ENCODE measurements around the gene RBM38. TPM values are rescaled to one million over a fixed set of nuclear protein-coding genes. Genes with fewer than 3 reads are reported as not detected.

RBM38 gene
- total and polyA plus RNA-seq, 2 donors from 2014 or later = 16.8 to 18.0 TPM

- H3K36me3 ChIP-seq (ENCODE audit: control insufficient read depth in 2 of 3, insufficient read depth in 3 of 3, low read length in 3 of 3) = peaks cover 5 to 66% (median 24%) of the 10 kb centered on the region in 3 donors
- H3K27me3 ChIP-seq (ENCODE audit: control insufficient read depth, insufficient read depth, low read length) = no peaks in the 10 kb centered on the region
- no peak for FAIRE-seq
- no peaks in the 10 kb centered on the region for H3K9me3 ChIP-seq (ENCODE audit: control insufficient read depth in 2 of 3, insufficient read depth in 1 of 3, low read length in 3 of 3)
- H3K4me1 ChIP-seq (ENCODE audit: control insufficient read depth in 2 of 3, insufficient read depth in 2 of 3, low read depth in 1 of 3, low read length in 3 of 3) = no peaks in the 10 kb centered on the region
- TF ChIP-seq, protein P1, sequence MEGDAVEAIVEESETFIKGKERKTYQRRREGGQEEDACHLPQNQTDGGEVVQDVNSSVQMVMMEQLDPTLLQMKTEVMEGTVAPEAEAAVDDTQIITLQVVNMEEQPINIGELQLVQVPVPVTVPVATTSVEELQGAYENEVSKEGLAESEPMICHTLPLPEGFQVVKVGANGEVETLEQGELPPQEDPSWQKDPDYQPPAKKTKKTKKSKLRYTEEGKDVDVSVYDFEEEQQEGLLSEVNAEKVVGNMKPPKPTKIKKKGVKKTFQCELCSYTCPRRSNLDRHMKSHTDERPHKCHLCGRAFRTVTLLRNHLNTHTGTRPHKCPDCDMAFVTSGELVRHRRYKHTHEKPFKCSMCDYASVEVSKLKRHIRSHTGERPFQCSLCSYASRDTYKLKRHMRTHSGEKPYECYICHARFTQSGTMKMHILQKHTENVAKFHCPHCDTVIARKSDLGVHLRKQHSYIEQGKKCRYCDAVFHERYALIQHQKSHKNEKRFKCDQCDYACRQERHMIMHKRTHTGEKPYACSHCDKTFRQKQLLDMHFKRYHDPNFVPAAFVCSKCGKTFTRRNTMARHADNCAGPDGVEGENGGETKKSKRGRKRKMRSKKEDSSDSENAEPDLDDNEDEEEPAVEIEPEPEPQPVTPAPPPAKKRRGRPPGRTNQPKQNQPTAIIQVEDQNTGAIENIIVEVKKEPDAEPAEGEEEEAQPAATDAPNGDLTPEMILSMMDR (IDR thresholded peaks at IDR 0.05; ENCODE audit: borderline replicate concordance, extremely low read depth, insufficient read depth) = no peak
- H3K4me3 ChIP-seq (ENCODE audit: low read length in 3 of 3) = no peak overlapping the region
- no peak overlapping the region for H3K9ac ChIP-seq (ENCODE audit: low read length in 3 of 3)
- no peak overlapping the region for H3K27ac ChIP-seq (ENCODE audit: low read depth in 2 of 2, low read length in 2 of 2)
- peak in 1 of 5 donors; percentile 42 for DNase-seq
- intact Hi-C loops (cut with DNase I) = loop anchor here (5.0 kb wide), 1 partner anchor 117 kb away; no protein-coding TSS in a partner anchor
These were observed 15.5 kb upstream of the RBM38 start for GRCh38 chr20:57375652-57376230.

- H3K4me1 ChIP-seq (ENCODE audit: control insufficient read depth in 2 of 3, insufficient read depth in 2 of 3, low read depth in 1 of 3, low read length in 3 of 3) = no peaks in the 10 kb centered on the region
- intact Hi-C loops (cut with DNase I) = loop anchor here (5.0 kb wide), 1 partner anchor 115 kb away; no protein-coding TSS in a partner anchor
- H3K9ac ChIP-seq (ENCODE audit: low read length in 3 of 3) = no peak overlapping the region
- DNase-seq (peak in 1 of 5 donors; percentile 32), FAIRE-seq (no peak)
- no peaks in the 10 kb centered on the region for H3K9me3 ChIP-seq (ENCODE audit: control insufficient read depth in 2 of 3, insufficient read depth in 1 of 3, low read length in 3 of 3)
- H3K27ac ChIP-seq (ENCODE audit: low read depth in 2 of 2, low read length in 2 of 2) = no peak overlapping the region
- no peak overlapping the region for H3K4me3 ChIP-seq (ENCODE audit: low read length in 3 of 3)
- H3K36me3 ChIP-seq (ENCODE audit: control insufficient read depth in 2 of 3, insufficient read depth in 3 of 3, low read length in 3 of 3) = peaks cover 2 to 52% (median 16%) of the 10 kb centered on the region in 3 donors
- TF ChIP-seq, protein P1 (IDR thresholded peaks at IDR 0.05; ENCODE audit: borderline replicate concordance, extremely low read depth, insufficient read depth) = no peak
- H3K27me3 ChIP-seq (ENCODE audit: control insufficient read depth, insufficient read depth, low read length) = no peaks in the 10 kb centered on the region
These were observed 13.8 kb upstream of the RBM38 start for GRCh38 chr20:57377350-57377749.

- DNase-seq (peak in 1 of 5 donors; percentile 37), FAIRE-seq (no peak)
- intact Hi-C loops (cut with DNase I) = loop anchor here (5.0 kb wide), 1 partner anchor 114 kb away; no protein-coding TSS in a partner anchor
- H3K4me3 ChIP-seq (ENCODE audit: low read length in 3 of 3) = no peak overlapping the region
- no peaks in the 10 kb centered on the region for H3K27me3 ChIP-seq (ENCODE audit: control insufficient read depth, insufficient read depth, low read length)
- no peak overlapping the region for H3K9ac ChIP-seq (ENCODE audit: low read length in 3 of 3)
- H3K4me1 ChIP-seq (ENCODE audit: control insufficient read depth in 2 of 3, insufficient read depth in 2 of 3, low read depth in 1 of 3, low read length in 3 of 3) = no peaks in the 10 kb centered on the region
- TF ChIP-seq, protein P1 (IDR thresholded peaks at IDR 0.05; ENCODE audit: borderline replicate concordance, extremely low read depth, insufficient read depth) = no peak
- H3K36me3 ChIP-seq (ENCODE audit: control insufficient read depth in 2 of 3, insufficient read depth in 3 of 3, low read length in 3 of 3) = peaks cover 2 to 45% (median 11%) of the 10 kb centered on the region in 3 donors
- H3K27ac ChIP-seq (ENCODE audit: low read depth in 2 of 2, low read length in 2 of 2) = no peak overlapping the region
- no peaks in the 10 kb centered on the region for H3K9me3 ChIP-seq (ENCODE audit: control insufficient read depth in 2 of 3, insufficient read depth in 1 of 3, low read length in 3 of 3)
These were observed 13.1 kb upstream of the RBM38 start for GRCh38 chr20:57378107-57378506.

Measured in kidney (tissue), 14 donors.